Globus pallidus (tissue), 1 donor: ENCODE data around the gene TMIGD1.

ENCODE experiments used
- DNase-seq: peaks from one replicate; pipeline ENCODE4 v3.0.0-alpha.2; 2015; ENCODE audit warnings: low spot score

TMIGD1 gene

DNA sequence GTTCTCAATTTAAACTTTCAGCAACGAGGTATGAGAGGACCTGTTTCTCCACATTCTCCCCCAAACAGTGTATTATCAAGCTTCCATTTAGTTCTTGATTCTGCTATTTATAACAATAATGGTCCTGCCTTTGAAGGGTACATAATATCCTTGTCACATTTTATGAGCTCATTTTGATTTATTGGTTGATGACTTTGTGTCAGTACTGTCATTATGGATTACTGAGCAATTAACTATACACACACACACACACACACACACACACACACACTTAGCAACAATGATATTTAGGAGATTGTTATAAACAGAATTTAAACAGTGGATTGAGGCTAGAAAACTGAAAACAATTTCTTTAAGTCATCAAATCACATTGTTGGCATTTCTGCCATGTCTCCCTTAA is 7.0 kb downstream of the TMIGD1 start:
- no peak for DNase-seq

DNA sequence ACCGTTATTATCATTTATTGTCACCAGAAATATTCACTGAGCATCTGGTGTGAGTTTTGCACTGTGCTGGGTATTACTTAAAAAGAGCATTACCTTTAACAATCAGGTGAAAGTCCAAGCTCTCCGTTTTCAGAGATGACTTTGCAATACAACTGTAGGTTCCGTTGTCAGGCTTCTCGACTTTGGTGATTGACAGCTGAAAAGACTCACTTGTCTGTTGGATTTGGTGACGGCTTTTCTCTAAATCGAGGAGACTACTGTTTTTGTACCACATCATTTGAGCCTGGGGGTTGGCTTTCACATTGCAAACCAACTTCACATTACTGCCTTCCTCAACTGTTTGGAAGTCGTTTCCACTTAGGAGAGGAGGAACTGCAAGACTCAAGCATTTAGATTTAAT is 9.1 kb downstream of the TMIGD1 start:
- no peak for DNase-seq

DNA sequence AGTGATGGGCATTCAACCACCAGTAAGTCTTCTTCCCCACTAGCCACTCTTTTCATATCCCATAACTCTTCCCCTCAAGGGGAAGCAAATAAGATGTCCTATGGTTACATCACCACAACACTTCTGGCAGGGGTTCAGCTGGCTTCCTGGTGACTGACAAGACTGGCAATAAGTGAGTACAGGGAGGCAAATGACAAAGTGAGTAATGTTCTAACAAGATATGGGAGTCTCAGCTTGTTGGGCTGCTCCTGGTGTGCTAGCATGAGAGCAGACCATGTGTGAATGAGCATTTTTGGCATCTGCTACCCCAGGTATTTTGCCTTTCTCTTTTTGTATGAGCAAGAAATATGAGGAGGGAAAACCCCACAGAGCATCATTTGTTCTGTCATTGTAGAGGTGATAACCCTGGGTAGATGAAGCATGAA is 9.9 kb downstream of the TMIGD1 start:
- DNase-seq = no peak

DNA sequence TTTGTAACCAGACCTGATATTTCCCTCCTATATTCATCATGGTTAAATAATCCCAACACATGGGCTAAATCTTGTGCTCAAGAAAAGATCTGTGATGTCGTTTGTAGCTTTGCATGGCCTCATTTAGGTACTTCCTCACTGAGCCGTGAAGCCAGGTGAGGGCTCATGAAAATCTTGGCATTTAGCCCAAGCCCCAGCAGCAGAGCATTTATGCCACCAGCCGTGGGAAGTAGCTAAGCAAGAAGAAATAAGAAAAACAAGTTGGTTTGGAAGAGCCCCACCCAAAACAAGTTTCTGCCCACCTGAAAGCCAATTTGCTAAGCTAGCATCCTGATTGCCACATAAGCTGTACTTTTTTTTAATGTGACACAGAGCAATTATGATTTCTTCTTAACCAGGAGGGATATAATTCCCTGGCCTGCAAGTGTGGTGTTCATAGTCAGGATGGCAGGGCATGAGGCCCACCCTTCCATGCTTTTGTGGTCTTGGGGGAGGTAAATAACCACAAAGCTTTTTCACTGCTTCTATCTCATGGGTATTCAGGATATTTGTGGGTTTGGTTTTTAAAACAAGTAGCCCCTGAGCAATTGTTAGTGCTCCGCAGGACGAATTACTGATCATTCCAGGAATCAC is 10.5 kb downstream of the TMIGD1 start:
- no peak for DNase-seq

DNA sequence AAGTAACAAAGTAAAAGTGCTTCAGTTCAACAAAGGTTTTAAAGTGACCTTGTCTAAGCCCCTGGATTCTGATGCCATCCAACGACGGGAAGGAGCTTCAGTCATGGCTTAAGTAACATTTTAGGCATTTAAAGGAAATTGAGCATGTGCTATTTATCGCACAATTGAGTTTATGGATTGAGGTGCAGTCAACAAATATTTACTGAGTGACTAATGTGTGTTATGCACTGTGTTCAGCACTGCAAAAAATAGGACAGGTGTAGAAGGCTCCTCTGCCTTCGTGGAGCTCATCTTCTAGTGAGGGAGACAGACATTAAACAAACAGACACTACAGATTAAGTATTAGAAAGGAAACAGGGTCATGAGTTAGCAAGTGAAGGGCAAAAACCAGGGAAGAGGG is 12.5 kb downstream of the TMIGD1 start:
- DNase-seq = no peak

DNA sequence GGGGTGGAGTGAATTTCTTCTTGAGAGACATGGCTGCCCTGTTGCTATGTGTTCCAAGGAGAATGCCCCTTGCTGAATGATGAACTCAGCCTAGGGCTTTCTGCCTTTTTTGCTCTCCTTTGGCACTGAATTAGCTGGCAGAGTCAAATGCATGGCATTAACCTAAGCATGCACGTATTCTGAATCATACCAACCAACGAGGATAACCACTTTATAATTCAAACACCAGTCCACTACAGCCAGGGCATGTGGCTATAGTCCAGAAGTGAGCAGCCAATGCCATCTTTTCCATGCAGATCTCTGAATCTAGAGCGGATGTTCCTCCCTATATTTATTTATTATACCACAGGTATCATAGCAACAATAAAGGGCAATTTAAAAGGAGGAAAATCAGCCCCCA is 15.7 kb downstream of the TMIGD1 start:
- no peak for DNase-seq

DNA sequence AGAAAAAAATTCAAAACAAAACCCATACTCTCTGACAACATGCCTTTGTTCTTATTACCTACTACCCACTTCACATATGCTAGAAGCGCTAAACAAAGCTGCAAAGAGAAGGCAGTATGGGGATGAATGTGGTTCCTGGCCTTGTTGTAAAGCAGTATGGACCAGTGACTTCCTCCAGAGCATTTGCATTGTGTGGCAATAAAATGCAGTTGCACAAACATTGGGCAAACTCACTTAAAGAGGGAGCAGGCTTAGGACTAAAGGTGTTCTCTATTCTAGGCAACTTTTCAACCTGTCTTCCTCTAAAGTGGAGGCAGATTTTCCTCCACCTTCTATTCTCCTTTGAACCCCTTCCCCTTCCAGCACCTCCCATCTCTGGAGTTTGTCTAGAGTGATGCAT is 17.1 kb downstream of the TMIGD1 start:
- no peak for DNase-seq

DNA sequence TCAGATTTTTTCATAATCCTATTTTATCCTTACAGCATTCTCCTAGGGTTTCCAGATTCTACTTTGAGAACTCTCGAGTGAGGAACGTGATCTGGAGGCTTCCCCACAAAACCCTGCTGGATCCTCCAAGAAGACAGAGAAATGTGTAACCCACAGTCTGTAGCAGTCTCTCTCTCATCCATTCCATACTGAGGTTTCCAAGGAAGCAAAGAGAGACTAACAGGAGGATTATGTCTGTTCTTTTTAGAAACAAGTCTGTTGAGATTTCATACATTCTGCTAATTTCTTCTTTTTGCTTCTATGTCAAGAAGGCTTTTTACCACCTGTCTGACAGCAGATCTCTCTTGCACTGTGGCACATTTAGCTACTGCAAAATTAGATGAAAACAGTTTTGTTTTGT is 18.8 kb downstream of the TMIGD1 start:
- no peak for DNase-seq

DNA sequence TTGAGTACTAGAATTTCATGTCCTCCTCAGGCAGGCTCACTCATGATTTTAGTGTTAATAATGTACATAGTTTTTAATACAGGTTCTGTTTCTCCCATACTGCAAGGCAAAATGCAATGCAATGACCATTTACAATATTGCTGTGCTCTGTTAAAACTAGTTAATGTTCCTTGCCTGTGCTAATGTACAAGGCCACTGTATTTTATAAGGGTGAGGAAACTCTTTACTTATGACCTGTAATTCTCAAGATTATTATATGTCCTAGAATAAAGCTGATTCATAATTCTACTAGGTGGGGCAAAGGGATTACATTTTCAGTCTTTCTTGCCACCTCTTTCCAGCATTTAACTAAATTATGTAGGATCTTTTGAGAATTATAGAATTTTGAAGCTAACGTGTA is 19.4 kb downstream of the TMIGD1 start:
- no peak for DNase-seq

DNA sequence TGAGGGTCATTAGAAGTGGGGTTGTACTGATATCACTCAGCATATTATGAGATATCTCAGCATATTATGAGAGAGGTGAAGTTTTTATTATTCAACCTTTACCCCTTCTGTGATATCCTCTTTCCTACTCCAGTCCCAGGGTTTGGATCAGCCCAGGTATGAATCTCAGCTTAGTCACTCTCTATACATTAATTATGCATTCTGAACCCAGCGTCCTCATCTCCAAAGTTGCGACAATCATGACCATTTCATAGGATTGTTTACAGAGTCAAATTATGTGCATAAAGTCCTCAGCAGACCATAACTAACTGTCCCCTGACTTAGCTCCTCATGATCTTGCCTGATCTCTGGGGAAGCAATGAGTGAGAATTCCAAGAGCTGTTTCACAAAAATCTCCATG is 21.6 kb downstream of the TMIGD1 start:
- DNase-seq = no peak

DNA sequence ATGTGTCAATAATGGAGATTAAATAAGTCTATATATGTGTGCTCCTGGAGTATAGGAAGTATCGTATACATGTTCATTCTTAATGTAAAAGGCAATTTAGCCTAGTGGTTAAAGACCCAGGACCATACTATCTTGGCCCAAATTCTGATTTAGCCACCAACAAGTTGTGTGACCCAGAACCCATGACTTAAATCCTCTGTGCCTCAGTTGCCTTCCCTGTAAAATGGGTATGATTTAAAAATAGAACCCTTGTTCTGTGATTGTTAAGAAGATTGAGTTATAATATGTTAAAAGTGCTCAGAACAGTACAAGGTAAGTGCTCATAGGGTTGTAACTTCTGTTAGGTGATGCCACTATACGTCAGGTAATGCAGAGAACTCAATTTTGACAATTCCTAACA is 23.3 kb downstream of the TMIGD1 start:
- no peak for DNase-seq

DNA sequence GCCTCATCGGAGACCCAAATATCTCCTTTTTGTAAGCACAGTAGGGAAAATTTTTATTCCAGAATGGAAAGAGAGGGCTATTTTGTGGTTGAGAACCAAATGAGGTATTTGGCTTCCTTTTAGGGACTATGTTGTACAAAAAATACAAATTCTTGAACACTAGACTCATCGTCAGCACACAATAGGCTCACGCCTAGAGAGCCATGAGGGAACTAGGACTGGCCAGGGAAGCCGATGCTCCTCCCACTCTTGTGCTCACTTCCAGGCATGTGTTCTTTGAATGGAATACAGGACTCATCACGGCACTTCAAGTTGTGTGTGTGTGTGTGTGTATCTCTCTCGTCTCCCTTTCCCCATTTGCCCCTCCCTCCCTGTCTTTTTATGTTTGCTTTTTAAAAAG is 24.3 kb downstream of the TMIGD1 start:
- DNase-seq = no peak

DNA sequence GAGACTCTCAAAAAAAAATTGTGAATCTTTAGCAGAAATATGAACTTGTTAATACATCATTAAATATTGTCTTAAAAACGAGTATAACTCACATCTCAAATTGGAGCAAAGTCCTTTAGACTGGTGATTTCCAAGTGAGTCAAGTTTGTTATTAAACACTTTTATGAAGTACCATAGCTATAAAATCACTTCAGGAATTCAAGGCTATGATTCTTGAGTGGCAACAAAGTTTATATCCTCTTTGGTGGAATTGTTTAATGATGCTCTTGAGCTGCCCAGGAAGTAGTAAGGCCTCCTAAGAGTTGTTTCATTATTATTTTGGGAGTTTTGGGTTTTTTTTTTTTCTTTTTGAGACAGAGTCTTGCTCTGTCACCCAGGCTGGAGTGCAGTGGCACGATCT is 25.5 kb downstream of the TMIGD1 start:
- no peak for DNase-seq

DNA sequence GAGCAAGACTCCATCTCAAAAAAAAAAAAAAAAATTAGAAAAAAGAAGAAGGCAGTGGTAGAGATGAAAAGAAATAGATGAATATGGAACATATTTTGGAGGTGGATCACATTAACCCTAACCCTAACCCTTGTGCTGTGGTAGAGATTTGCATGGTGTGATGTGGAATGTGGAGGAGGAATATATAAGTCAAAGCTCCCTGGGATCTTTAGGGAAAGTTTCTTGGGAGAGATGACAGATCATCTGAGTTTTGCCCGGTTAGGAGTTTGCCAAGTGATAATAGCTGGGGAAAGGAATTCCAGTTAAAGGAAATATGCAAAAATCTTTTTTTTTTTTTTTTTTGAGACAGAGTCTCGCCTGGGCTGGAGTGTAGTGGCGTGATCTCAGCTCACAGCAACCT is 29.1 kb downstream of the TMIGD1 start:
- no peak for DNase-seq

DNA sequence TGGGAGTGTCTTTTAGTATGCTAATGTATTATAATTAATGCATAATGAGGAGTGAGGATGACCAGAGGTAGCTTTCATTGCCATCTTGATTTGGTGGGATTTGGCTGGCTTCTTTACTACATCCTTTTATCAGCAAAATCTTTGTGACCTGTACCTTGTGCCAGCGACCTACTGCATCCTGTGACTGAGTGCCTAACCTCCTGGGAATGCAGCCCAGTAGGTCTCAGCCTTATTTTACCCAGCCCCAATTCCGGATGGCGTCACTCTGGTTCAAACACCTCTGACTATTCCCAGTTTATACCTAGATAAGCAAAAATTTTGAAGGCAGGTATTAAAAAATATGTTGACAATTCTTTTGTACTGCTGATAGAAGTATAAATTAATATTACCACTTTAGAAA is 31.6 kb downstream of the TMIGD1 start:
- DNase-seq = no peak

DNA sequence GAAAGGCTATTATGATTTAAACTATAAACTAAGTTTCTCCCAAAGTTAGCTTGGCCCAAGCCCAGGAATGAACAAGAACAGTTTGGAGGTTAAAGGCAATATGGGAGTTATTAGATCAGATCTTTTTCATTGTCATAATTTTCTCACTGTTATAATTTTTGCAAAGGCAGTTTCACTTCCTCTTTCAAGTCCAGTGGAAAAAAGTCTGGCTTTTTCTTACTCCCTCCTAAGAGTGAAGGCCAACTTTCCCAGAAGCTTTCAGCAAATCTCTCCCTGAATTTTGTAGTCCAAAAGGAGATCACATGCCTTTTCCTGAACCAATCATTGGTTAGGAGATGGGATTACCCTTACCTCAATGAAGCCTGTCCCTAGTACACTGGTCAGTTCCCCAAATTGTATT is 33.0 kb downstream of the TMIGD1 start:
- no peak for DNase-seq

DNA sequence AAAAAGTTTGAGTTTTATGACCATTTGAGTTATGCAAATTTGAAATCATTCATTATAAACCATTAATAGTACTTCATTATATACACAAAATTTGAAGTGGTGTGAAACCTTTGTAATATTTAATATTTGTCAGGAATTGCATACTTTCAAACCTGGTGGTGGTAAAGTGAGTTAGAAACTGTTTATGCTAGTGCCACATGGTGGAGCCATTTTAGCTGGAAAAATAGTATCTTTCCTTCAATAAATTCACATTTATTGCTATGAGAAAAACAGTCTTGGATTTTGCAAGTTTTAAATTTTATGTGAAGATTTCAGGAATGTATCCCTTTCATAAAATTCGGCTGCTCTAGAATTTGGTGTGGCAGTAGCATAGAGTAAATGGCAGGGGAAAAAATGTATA is 34.9 kb downstream of the TMIGD1 start:
- no peak for DNase-seq

DNA sequence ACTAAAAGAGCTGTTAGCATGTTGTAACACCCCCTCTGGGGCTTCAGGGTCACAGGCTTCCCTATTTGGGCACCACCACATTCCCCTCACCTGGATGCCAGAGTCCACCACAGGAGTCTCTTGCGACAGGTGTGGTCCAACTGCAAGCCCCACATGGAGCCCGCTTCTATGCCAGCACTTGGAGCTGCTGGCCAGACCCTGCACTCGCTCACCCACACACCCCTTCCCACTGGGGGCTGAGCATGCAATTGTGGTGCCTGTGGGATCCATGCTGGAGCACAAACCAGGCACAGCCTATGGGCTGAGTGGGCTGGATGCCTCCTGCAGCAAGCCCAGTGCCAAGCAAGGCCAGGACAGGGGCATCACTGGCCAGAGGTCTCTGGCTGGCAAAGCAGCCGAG is 36.1 kb downstream of the TMIGD1 start:
- DNase-seq = no peak

DNA sequence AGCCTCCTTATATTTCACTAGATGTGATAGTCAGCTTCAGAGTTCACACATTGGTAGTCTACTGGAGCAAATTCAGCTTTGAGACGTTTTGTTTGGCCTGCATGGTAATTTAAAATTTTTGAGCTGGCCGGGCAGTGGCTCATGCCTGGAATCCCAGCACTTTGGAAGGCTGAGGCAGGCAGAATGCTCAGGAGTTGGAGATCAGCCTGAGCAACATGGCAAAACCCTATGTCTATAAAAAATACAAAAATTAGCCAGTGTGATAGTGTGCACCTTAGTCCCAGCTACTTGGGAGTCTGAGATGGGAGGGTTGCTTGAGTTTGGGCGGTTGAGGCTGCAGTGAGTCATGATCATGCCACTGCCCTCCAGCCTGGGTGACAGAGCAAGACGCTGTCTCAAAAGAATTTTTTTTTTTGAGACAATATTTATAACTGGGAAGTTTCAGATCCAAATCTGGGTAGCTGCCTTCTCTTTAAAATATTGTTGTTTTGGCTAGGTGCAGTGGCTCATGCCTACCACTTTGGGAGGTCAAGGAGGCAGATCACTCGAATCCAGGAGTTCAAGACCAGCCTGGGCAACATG is 37.3 kb downstream of the TMIGD1 start:
- no peak for DNase-seq

DNA sequence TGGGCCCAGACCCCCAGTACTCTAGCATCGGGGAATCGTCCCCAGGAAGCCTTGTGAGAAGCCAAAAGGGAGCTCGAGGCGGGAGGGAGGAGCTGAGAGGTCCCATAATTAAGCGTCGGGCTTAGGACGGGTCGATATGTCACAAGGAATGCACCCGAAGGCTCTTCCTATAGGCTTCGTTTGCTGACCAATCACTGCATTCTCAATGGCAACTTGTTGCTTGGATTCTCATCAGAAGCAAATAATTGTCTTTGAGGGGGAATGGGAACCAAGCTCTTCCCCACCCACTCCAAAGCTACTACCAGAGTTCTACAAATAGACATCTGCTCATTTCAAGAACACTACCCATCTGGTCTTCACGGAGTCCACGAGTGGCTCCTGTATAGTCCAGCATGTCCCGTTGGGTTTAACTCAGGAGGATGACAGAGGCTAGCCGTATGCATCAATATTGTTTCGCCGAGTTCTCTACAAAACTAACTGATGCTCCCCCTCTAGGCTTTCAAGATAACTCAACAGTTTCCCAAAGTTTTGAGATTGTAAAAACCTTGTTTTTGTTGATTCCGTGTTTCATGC is 41.5 kb downstream of the TMIGD1 start:
- DNase-seq = no peak

DNA sequence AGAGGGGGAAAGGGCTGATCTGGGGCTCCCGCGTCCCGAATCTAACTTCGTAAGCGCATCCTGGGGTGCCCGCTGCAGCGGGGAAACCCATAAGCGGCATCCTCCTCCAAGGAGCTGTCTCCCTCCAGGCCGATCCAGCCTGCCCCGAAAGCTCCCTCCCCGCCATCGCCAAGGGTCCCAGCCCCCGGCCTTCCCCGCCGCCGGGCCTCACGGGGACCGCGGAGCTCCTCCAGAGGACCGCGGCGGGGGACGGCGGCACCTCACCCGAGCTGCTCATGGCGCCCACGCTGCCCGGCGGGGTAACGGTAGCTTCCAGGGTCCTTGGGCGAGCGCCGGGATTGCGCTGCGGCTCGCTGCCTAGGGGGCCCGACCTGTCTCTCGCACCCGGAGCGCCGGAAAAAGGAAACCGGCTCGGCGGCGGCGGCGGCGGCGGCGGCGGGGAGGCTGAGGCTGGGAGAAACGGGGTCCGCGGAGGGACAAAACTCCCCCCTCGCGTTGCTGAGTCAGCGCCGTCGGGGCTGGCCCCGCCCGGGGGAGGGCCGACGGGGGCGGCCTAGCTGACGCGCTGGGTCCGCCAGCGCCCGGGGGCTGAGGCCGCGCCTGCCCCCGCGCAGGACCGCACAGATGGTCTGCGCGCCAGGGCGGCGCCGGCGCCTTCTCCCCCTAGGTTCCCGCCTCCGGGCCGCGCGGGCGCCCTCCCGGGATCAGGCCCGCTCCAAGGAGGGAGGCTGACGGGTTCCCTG is 42.1 kb downstream of the TMIGD1 start, which contains the start of gene BLMH:
Gene BLMH (minus strand): TSS at position 402 of the 743 bp plus-strand sequence. CDS start 125 bp downstream, at position 277.
- DNase-seq = peak; percentile 70

DNA sequence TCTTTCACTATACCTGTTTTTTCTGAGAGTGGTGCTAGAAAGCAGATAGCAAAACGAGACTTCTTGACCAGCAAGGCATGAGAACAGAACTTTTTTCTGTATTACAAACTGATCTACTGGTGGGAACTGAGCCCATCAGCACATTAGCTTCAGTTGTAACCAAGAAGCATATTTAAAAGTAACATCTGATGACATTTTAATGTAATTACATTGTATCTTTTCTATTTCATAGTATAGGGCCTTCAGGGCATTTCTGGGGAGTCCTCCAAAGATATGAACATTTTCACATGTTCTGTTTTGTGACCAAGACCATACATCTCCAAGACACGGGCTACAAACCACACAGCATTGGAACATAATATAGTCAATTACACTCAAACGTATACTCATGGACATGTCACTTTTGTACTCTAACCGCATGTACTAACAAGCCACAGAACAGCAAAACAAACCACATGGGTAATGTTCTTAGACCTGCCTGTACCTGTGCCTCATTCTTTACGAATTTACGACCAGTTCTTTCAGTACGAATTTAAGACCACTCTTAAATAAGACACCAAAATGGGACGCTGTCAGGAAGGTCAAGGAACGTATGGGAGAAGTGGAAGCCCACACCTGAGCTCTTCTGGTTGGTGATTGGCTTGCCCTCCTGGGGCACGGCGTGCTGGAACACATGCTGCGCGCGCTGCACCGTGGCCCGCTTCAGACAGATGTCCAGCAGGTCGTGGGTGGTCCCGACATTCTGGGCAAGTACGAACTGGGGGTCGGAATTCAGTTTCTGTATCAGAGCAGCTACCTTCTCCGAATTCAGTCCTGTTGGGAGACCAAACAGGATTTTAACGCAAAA is 42.9 kb downstream of the TMIGD1 start:
- no peak for DNase-seq
